HepG2 (cell line): ENCODE results near the gene CACNB4. TPM values are rescaled to one million over a fixed set of nuclear protein-coding genes. Genes with fewer than 3 reads are reported as not detected.

Experiments
- ATAC-seq: fragments of 200-7000 bp; cut with Tn5 transposase; 3 replicates; pipeline ENCODE4 v1.9.1; 2020; ENCODE audit warnings: mild to moderate bottlenecking, moderate library complexity
- BruUV-seq: library from RNA; stranded (reverse); fragments of 400-500 nt; replicated peaks from 2 replicates; lab custom pipeline; 2021; lab: Mats Ljungman, UMichigan
- CTCF ChIA-PET: fragments of 300-600 bp; formaldehyde crosslinking; extraction: SDS; loops from one replicate; lab custom pipeline; 2021; ENCODE audit warnings: low total read pairs, inconsistent platforms, low intra/inter-chr PET ratio; lab: Yijun Ruan, JAX
- POLR2A ChIA-PET: fragments of 350-600 bp; sonication (Branson Sonifier 250); formaldehyde crosslinking; loops from one replicate; lab custom pipeline; 2020; ENCODE audit warnings: antibody characterized with exemption, inconsistent platforms; lab: Yijun Ruan, JAX
- DNase-seq: peaks from one replicate; pipeline ENCODE4 v3.0.0-alpha.2; 2015; ENCODE audit warnings: low spot score
- FAIRE-seq: peaks from 3 replicates; lab custom pipeline; 2011; peaks lifted over from hg19 to GRCh38; lab: Jason Lieb, UNC
- H2AFZ ChIP-seq: one replicate; pipeline ENCODE4 v1.6.1; 2011; ENCODE audit warnings: low read length, inconsistent platforms
- H3K27ac ChIP-seq: fragments of 300-600 bp; 3 replicates; pipeline ENCODE4 v1.8.0; 2011; ENCODE audit warnings: mixed run types, mild to moderate bottlenecking, mixed read lengths, low read length, inconsistent platforms; ENCODE audit not compliant: insufficient read depth; ENCODE audit errors: extremely low read length
- H3K27me3 ChIP-seq, 2 experiments: fragments of 200-600 bp in 1 of 2; 2 replicates in 1 of 2; 3 replicates in 1 of 2; pipeline versions ENCODE4 v1.6.0 to v1.8.0; 2011; ENCODE audit warnings: low read length in 2 of 2, mild to moderate bottlenecking in 2 of 2, moderate library complexity in 2 of 2, inconsistent platforms in 1 of 2; ENCODE audit not compliant: insufficient read depth in 2 of 2, control insufficient read depth in 1 of 2
- H3K36me3 ChIP-seq, 2 experiments: fragments of 200-600 bp in 1 of 2; replicated peaks in 1 of 2; 2 replicates in 1 of 2; 3 replicates in 1 of 2; pipeline versions ENCODE4 v1.5.1 to v1.8.0; 2011; ENCODE audit warnings: low read length in 2 of 2, inconsistent platforms in 1 of 2; ENCODE audit not compliant: insufficient read depth in 2 of 2, control insufficient read depth in 1 of 2
- H3K4me1 ChIP-seq: 2 replicates; pipeline ENCODE4 v1.5.1; 2012; ENCODE audit warnings: low read length, inconsistent platforms; ENCODE audit not compliant: insufficient read depth
- H3K4me2 ChIP-seq: 2 replicates; pipeline ENCODE4 v1.6.0; 2011; ENCODE audit warnings: low read depth, low read length, inconsistent platforms
- H3K4me3 ChIP-seq, 3 experiments: fragments of 200-600 bp in 1 of 3; sonication (generic), shearing (Covaris generic) in 1 of 3; replicated peaks in 1 of 3; 2 replicates each; pipeline ENCODE4 v1.5.1; 2011 to 2016; ENCODE audit warnings: low read length in 3 of 3, inconsistent platforms in 2 of 3, low read depth in 2 of 3, mild to moderate bottlenecking in 2 of 3, control low read depth in 1 of 3, mixed read lengths in 1 of 3; ENCODE audit not compliant: insufficient read depth in 1 of 3
- H3K79me2 ChIP-seq: one replicate; pipeline ENCODE4 v1.6.1; 2011; ENCODE audit warnings: low read length, inconsistent platforms; ENCODE audit not compliant: insufficient read depth
- H3K9ac ChIP-seq: 2 replicates; pipeline ENCODE4 v1.6.0; 2011; ENCODE audit warnings: mild to moderate bottlenecking, low read depth, low read length, inconsistent platforms; ENCODE audit not compliant: insufficient read depth
- H3K9me3 ChIP-seq: 2 replicates; pipeline ENCODE4 v1.5.1; 2012; ENCODE audit warnings: mild to moderate bottlenecking, low read length
- H4K20me1 ChIP-seq: 2 replicates; pipeline ENCODE4 v1.6.0; 2011; ENCODE audit warnings: inconsistent platforms, mild to moderate bottlenecking, low read length, moderate library complexity; ENCODE audit not compliant: insufficient read depth
- JARID2 ChIP-seq: sonication (generic); formaldehyde crosslinking; IDR thresholded peaks from 2 replicates; pipeline ENCODE4 v1.8.1; 2023; ENCODE audit warnings: missing genetic modification reagents, inconsistent platforms; ENCODE audit not compliant: insufficient replicate concordance
- NFIC ChIP-seq: IDR thresholded peaks from 2 replicates; pipeline ENCODE4 v1.6.1; 2012; ENCODE audit warnings: mild to moderate bottlenecking, low read length, inconsistent platforms
- POGZ ChIP-seq: sonication (generic); formaldehyde crosslinking; IDR thresholded peaks from 2 replicates; pipeline ENCODE4 v1.4.0; 2020; ENCODE audit warnings: mild to moderate bottlenecking, missing genetic modification reagents
- STAG1 ChIP-seq: sonication (generic); formaldehyde crosslinking; IDR thresholded peaks from 2 replicates; pipeline ENCODE4 v1.4.0; 2020; ENCODE audit warnings: missing genetic modification reagents
- SYNCRIP ChIP-seq: fragments of 200-400 bp; formaldehyde crosslinking; IDR thresholded peaks from 2 replicates; pipeline ENCODE4 v1.6.1; 2018; ENCODE audit warnings: mild to moderate bottlenecking, low read depth, low read length; ENCODE audit not compliant: insufficient read depth
- THYN1 ChIP-seq: sonication (generic); formaldehyde crosslinking; IDR thresholded peaks from 2 replicates; pipeline ENCODE4 v1.8.1; 2023; ENCODE audit warnings: low read depth, mild to moderate bottlenecking, moderate library complexity, missing genetic modification reagents, borderline replicate concordance
- ZNF121 ChIP-seq: sonication (generic); formaldehyde crosslinking; IDR thresholded peaks from 2 replicates; pipeline ENCODE4 v1.5.0; 2020; ENCODE audit warnings: mild to moderate bottlenecking, missing genetic modification reagents
- ZNF136 ChIP-seq: sonication (generic); formaldehyde crosslinking; IDR thresholded peaks from 2 replicates; pipeline ENCODE4 v1.8.1; 2022; ENCODE audit warnings: low read depth, mild to moderate bottlenecking, moderate library complexity, missing genetic modification reagents
- ZNF460 ChIP-seq: sonication (generic); formaldehyde crosslinking; IDR thresholded peaks from 2 replicates; pipeline ENCODE4 v1.5.1; 2020; ENCODE audit warnings: missing genetic modification reagents, mild to moderate bottlenecking, borderline replicate concordance
- ZNF564 ChIP-seq: sonication (generic); formaldehyde crosslinking; IDR thresholded peaks from 2 replicates; pipeline ENCODE4 v1.8.1; 2023; ENCODE audit warnings: mild to moderate bottlenecking, missing genetic modification reagents
- ZNF615 ChIP-seq: sonication (generic); formaldehyde crosslinking; IDR thresholded peaks from 2 replicates; pipeline ENCODE4 v1.5.0; 2020; ENCODE audit warnings: mild to moderate bottlenecking, missing genetic modification reagents, borderline replicate concordance
- WGBS: methylation state at CpG from one replicate; pipeline ENCODE4 v1.1.6; 2017; ENCODE audit warnings: low lambda C conversion rate; 5-methylcytosine and 5-hydroxymethylcytosine counted together
- in situ Hi-C: cut with HindIII; loops from 2 replicates; pipeline ENCODE4 v1.10.0; 2017; ENCODE audit warnings: low pct_unique_long_range_greater_than_20kb; ENCODE audit not compliant: extremely low pct_ligation_motif_present
- intact Hi-C: fragments of 100-400 bp; cut with micrococcal nuclease; formaldehyde crosslinking; loops from one replicate; pipeline ENCODE4 v1.10.0; 2022; ENCODE audit not compliant: unreplicated experiment
- polyA plus RNA-seq, 8 experiments: library from polyadenylated mRNA; depleted of rRNA in 3 of 8; stranded (reverse) in 7 of 8; unstranded in 1 of 8; fragments of >200 nt; fragmentation: Illumina TruSeq in 4 of 8; extraction: Trizol in 4 of 8; gene quantifications; 2 replicates each; pipeline versions ENCODE4 v1.2.1 to v1.2.3, GENCODE V29; 2011 to 2016; ENCODE audit warnings: low read depth in 4 of 8, missing spikeins in 1 of 8, mixed read lengths in 1 of 8; ENCODE audit not compliant: insufficient read depth in 1 of 8
- total RNA-seq, 5 experiments: library from RNA; depleted of rRNA; stranded (reverse); fragments of >200 nt; fragmentation: Illumina TruSeq; extraction: Trizol; gene quantifications; 2 replicates each; pipeline ENCODE4 v1.2.3, GENCODE V29; 2016; ENCODE audit warnings: low read depth in 1 of 5
- TF ChIP-seq, protein P1 (sequence below): IDR thresholded peaks from 2 replicates; pipeline ENCODE4 v1.6.1; 2012; ENCODE audit warnings: low read depth, low read length, improper control_type of control experiment
- TF ChIP-seq, protein P2 (sequence below): sonication (generic); formaldehyde crosslinking; IDR thresholded peaks from 2 replicates; pipeline ENCODE4 v1.8.0; 2022; ENCODE audit warnings: mild to moderate bottlenecking, missing genetic modification reagents
- TF ChIP-seq, protein P3 (sequence below): sonication (generic); formaldehyde crosslinking; IDR thresholded peaks from 2 replicates; pipeline ENCODE4 v1.4.0; 2020; ENCODE audit warnings: missing genetic modification reagents
- TF ChIP-seq, protein P4 (sequence below): sonication (generic); formaldehyde crosslinking; IDR thresholded peaks from 2 replicates; pipeline ENCODE4 v1.5.0; 2020; ENCODE audit warnings: mild to moderate bottlenecking, missing genetic modification reagents

Gene CACNB4
- total and polyA plus RNA-seq, 2 of the 13 experiments (the other 11 are each of a cell fraction or from before 2014, with no cell fraction given): 5.1 to 14.3 TPM

DNA sequence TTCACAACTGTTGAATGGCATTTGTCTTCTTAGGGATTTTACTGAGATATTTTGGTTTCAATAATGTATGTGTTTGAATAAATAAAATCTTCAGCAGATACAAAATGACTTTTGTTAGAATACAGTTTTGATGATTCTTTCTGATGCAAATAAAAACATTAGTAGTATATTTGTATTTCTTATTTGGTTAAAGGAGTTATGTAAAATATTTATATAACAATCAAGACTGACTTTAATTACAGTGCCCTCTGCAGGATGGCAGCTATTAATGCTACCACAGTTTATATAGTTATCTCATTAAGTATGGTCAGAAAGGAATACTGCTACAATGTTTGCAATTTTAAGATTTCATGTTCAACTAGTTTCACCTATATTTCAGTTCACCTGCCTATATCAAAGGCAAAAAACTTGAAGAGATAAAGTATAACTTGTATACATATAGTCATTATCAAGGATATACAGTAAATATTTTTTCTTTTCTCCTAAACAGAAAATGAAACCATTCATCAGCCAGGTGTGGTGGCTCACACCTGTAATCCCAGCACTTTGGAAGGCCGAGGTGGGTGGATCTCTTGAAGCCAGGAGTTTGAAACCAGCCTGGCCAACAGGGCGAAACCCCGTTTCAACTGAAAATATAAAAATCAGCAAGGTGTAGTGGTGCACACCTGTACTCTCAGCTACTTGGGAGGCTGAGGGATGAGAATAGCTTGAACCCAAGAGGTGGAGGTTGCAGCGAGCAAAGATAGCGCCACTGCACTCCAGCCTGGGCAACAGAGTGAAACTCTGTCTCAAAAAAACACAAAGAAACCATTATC lies 290.4 kb downstream of the CACNB4 start:
- in situ Hi-C loops: no loop called here
- FAIRE-seq (no peak), DNase-seq (peak; percentile 33), ATAC-seq (peak; percentile 73)
- Histone ChIP-seq H3K36me3 (peaks cover 16 to 71% of the 10 kb centered on the region in 2 experiments), H3K9ac (no peak overlapping the region), H3K4me3 (no peak overlapping the region), H4K20me1 (peaks cover 7% of the 10 kb centered on the region), H3K9me3 (peaks cover 7% of the 10 kb centered on the region), H3K27ac (no peak overlapping the region), H2AFZ (no peak overlapping the region), H3K4me1 (peaks cover 6% of the 10 kb centered on the region), H3K79me2 (peaks cover 2% of the 10 kb centered on the region), H3K4me2 (no peak overlapping the region), H3K27me3 (no peaks in the 10 kb centered on the region)
- BruUV-seq: no TSS peak
- ChIA-PET POLR2A (interaction anchor here (1.0 kb wide), 1 partner anchor 20 kb away, joined by 4 read pairs; the partner anchor contains the start of gene ARL5A), CTCF (interaction anchor here (1.6 kb wide), 1 partner anchor 217 kb away, joined by 8 read pairs; no protein-coding TSS in a partner anchor)
- 95% methylated on average over 5 of the region's 5 CpGs for whole genome bisulfite sequencing
- intact Hi-C loops: no loop called here
- TF ChIP-seq ZNF615 (CRISPR knock-in tag): no peak
- TF ChIP-seq, protein P1, sequence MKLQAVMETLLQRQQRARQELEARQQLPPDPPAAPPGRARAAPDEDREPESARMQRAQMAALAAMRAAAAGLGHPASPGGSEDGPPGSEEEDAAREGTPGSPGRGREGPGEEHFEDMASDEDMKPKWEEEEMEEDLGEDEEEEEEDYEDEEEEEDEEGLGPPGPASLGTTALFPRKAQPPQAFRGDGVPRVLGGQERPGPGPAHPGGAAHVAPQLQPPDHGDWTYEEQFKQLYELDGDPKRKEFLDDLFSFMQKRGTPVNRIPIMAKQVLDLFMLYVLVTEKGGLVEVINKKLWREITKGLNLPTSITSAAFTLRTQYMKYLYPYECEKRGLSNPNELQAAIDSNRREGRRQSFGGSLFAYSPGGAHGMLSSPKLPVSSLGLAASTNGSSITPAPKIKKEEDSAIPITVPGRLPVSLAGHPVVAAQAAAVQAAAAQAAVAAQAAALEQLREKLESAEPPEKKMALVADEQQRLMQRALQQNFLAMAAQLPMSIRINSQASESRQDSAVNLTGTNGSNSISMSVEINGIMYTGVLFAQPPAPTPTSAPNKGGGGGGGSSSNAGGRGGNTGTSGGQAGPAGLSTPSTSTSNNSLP: peak; percentile 98
- TF ChIP-seq STAG1 (CRISPR knock-in tag): peak; percentile 24; the same call in 1 of the 2 replicates
- peak; percentile 80 for TF ChIP-seq ZNF460 (CRISPR knock-in tag)
- no peak for TF ChIP-seq ZNF564 (CRISPR knock-in tag)
- 0 out of 2 replicates have a peak, but pooled peaks have one; percentile 16 for TF ChIP-seq ZNF121 (CRISPR knock-in tag)
- peak; percentile 44; the same call in 1 of the 2 replicates for TF ChIP-seq POGZ (CRISPR knock-in tag)
- no peak for TF ChIP-seq THYN1
- TF ChIP-seq SYNCRIP: no peak
- TF ChIP-seq, protein P2, sequence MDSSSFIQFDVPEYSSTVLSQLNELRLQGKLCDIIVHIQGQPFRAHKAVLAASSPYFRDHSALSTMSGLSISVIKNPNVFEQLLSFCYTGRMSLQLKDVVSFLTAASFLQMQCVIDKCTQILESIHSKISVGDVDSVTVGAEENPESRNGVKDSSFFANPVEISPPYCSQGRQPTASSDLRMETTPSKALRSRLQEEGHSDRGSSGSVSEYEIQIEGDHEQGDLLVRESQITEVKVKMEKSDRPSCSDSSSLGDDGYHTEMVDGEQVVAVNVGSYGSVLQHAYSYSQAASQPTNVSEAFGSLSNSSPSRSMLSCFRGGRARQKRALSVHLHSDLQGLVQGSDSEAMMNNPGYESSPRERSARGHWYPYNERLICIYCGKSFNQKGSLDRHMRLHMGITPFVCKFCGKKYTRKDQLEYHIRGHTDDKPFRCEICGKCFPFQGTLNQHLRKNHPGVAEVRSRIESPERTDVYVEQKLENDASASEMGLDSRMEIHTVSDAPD (CRISPR knock-in tag): no peak
- TF ChIP-seq, protein P3, sequence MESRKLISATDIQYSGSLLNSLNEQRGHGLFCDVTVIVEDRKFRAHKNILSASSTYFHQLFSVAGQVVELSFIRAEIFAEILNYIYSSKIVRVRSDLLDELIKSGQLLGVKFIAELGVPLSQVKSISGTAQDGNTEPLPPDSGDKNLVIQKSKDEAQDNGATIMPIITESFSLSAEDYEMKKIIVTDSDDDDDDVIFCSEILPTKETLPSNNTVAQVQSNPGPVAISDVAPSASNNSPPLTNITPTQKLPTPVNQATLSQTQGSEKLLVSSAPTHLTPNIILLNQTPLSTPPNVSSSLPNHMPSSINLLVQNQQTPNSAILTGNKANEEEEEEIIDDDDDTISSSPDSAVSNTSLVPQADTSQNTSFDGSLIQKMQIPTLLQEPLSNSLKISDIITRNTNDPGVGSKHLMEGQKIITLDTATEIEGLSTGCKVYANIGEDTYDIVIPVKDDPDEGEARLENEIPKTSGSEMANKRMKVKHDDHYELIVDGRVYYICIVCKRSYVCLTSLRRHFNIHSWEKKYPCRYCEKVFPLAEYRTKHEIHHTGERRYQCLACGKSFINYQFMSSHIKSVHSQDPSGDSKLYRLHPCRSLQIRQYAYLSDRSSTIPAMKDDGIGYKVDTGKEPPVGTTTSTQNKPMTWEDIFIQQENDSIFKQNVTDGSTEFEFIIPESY (CRISPR knock-in tag): peak; percentile 96
- TF ChIP-seq, protein P4, sequence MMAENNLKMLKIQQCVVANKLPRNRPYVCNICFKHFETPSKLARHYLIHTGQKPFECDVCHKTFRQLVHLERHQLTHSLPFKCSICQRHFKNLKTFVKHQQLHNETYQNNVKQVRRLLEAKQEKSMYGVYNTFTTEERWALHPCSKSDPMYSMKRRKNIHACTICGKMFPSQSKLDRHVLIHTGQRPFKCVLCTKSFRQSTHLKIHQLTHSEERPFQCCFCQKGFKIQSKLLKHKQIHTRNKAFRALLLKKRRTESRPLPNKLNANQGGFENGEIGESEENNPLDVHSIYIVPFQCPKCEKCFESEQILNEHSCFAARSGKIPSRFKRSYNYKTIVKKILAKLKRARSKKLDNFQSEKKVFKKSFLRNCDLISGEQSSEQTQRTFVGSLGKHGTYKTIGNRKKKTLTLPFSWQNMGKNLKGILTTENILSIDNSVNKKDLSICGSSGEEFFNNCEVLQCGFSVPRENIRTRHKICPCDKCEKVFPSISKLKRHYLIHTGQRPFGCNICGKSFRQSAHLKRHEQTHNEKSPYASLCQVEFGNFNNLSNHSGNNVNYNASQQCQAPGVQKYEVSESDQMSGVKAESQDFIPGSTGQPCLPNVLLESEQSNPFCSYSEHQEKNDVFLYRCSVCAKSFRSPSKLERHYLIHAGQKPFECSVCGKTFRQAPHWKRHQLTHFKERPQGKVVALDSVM (CRISPR knock-in tag): 0 out of 2 replicates have a peak, but pooled peaks have one; percentile 23
- no peak for TF ChIP-seq JARID2 (CRISPR knock-in tag)
- no peak for TF ChIP-seq ZNF136 (CRISPR knock-in tag)
- no peak for TF ChIP-seq NFIC
